ENCODE results near the gene CFAP410. TPM values are rescaled to one million over a fixed set of nuclear protein-coding genes. Genes with fewer than 3 reads are reported as not detected.
A peak's percentile ranks its signal among the peaks of the same experiment; 100 is the strongest.

The CFAP410 gene
- total RNA-seq, 1 donor = 9.5 TPM

DNA sequence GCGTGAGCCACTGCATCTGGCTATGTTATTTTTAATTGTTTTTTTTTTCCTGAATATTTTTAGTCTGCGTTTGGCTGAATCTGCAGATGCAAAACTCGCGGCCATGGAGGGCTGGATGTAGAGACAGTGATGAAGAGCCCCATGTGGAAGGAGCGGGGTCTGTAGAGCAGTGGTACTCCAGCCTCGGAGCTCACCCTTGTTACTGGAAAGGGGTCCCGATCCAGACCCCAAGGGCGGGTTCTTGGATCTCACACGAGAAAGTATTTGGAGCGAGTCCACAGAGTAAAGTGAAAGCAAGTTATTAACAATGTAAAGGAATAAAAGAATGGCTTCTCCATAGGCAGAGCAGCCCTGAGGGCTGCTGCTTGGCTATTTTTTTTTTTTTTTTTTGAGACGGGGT is 17.0 kb upstream of the CFAP410 start:
- TF ChIP-seq CTCF (IDR thresholded peaks at IDR 0.05; ENCODE audit: insufficient read depth, low read depth, low read length) = no peak
- no peak overlapping the region for H3K4me3 ChIP-seq (ENCODE audit: low read depth, low read length)
- no peak for DNase-seq (ENCODE audit: low read depth)

- H3K4me3 ChIP-seq (ENCODE audit: low read depth, low read length) = no peak overlapping the region
- DNase-seq (ENCODE audit: low read depth) = no peak
- TF ChIP-seq CTCF (IDR thresholded peaks at IDR 0.05; ENCODE audit: insufficient read depth, low read depth, low read length) = no peak
Observed at GRCh38 chr21:44354775-44355771, 15.9 kb upstream of the CFAP410 start.

DNA sequence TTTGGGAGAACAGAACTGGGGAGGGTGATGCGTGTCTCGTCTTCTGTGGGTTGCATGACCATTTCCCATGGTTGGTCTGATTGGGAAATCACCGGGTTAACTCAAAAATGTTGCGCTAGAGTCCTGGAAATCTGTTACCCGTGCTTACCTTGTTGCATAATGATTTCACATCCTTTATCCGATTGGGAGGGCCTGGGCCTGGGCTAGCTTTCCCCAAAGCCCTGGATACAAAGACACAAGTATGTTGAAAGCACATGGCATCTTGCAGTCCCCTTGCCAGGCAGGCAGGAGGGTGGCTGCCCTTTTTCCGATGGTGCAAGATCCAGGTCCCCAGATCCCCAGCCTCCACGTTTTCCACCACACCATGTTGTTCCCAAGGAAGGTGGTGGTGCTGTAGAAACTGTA is 14.8 kb upstream of the CFAP410 start:
- peak; percentile 4 for DNase-seq (ENCODE audit: low read depth)
- TF ChIP-seq CTCF (IDR thresholded peaks at IDR 0.05; ENCODE audit: insufficient read depth, low read depth, low read length) = no peak
- no peak overlapping the region for H3K4me3 ChIP-seq (ENCODE audit: low read depth, low read length)

DNA sequence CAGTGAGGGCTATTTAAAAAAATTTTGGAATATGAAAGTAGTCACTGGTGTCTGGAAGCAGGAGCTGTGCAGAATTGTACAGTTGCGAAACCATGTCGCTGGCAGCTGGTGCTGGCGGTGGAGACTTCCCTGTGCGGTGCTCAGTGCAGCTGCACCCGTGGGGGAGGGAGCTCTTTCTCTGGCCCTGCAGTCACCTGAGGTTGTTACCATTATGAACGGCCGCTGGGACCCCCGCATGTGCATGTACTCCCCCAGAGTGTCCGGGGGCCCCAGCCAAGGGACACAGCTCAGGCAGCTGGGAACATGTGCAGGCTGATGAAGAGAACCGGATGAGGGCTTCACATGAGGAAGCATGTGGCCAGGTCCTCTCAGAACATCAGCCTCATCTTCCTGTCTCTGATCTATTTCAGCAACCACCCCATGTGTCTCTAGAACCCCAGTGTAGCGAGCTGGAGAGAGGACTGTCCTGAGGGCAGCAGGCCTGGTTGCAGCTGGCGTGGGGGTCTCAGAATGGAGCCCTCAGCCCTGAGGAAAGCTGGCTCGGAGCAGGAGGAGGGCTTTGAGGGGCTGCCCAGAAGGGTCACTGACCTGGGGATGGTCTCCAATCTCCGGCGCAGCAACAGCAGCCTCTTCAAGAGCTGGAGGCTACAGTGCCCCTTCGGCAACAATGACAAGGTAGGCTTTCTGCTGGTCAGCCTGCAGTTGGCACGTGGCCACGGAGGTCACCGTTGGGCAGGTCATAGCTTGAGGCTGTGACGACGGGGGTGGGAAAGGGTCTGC is 14.2 kb upstream of the CFAP410 start, which contains the start of gene TRPM2:
TRPM2 (plus strand) TSS at position 431 of the 780 bp plus-strand sequence; CDS start at position 511, 80 bp downstream.
- TF ChIP-seq CTCF (IDR thresholded peaks at IDR 0.05; ENCODE audit: insufficient read depth, low read depth, low read length) = no peak
- H3K4me3 ChIP-seq (ENCODE audit: low read depth, low read length) = no peak within 1 kb of the TSS
- peak; percentile 49 for DNase-seq (ENCODE audit: low read depth)

- TF ChIP-seq CTCF (IDR thresholded peaks at IDR 0.05; ENCODE audit: insufficient read depth, low read depth, low read length) = no peak
- no peak for DNase-seq (ENCODE audit: low read depth)
- H3K4me3 ChIP-seq (ENCODE audit: low read depth, low read length) = no peak overlapping the region
Observed at GRCh38 chr21:44352253-44352860, 13.2 kb upstream of the CFAP410 start.

- H3K4me3 ChIP-seq (ENCODE audit: low read depth, low read length) = no peak overlapping the region
- TF ChIP-seq CTCF (IDR thresholded peaks at IDR 0.05; ENCODE audit: insufficient read depth, low read depth, low read length) = no peak
- DNase-seq (ENCODE audit: low read depth) = no peak
Observed at GRCh38 chr21:44351535-44352252, 12.5 kb upstream of the CFAP410 start.

Measured in fibroblast of villous mesenchyme (primary cell).